B cell (primary cell): ENCODE measurements around the gene NRP1.

Experiments
- CTCF ChIP-seq: fragments of 200-600 bp; IDR thresholded peaks from one replicate; pipeline ENCODE4 v1.8.0; 2022; ENCODE audit warnings: antibody characterized with exemption, mild to moderate bottlenecking
- EZH2 ChIP-seq: IDR thresholded peaks from 2 replicates; pipeline ENCODE4 v1.6.1; 2012; ENCODE audit warnings: borderline replicate concordance, low read depth, mild to moderate bottlenecking, moderate library complexity, low read length; ENCODE audit not compliant: insufficient read depth, poor library complexity, severe bottlenecking

- TF ChIP-seq CTCF (no peak), EZH2 (no peak)
These were observed 154.1 kb downstream of the NRP1 start for GRCh38 chr10:33180390-33180789.
